Raji (cell line): Measurements from ENCODE around the gene KIF26B.

Experiments
- POLR2A ChIP-seq: IDR thresholded peaks from 2 replicates; pipeline ENCODE4 v1.6.1; 2011; ENCODE audit warnings: low read depth, low read length, control low read depth; ENCODE audit not compliant: insufficient read depth

KIF26B gene

GRCh38 chr1:245177071-245177900 lies 22.5 kb downstream of the KIF26B start:
- no peak for TF ChIP-seq POLR2A

GRCh38 chr1:245179706-245180105 lies 24.9 kb downstream of the KIF26B start:
- TF ChIP-seq POLR2A, result no peak

- TF ChIP-seq POLR2A, result no peak
Observed at GRCh38 chr1:245180496-245181157, 25.8 kb downstream of the KIF26B start.

- no peak for TF ChIP-seq POLR2A
Observed at GRCh38 chr1:245181158-245181517, 26.4 kb downstream of the KIF26B start.

GRCh38 chr1:245182028-245182427 lies 27.2 kb downstream of the KIF26B start:
- no peak for TF ChIP-seq POLR2A

GRCh38 chr1:245183429-245183828 lies 28.6 kb downstream of the KIF26B start:
- no peak for TF ChIP-seq POLR2A

GRCh38 chr1:245184779-245185178 lies 30.0 kb downstream of the KIF26B start:
- TF ChIP-seq POLR2A, result no peak

- TF ChIP-seq POLR2A, result no peak
Observed at GRCh38 chr1:245188403-245188802, 33.6 kb downstream of the KIF26B start.

- TF ChIP-seq POLR2A, result no peak
Observed at GRCh38 chr1:245195398-245195797, 40.6 kb downstream of the KIF26B start.

- no peak for TF ChIP-seq POLR2A
Observed at GRCh38 chr1:245197121-245197520, 42.3 kb downstream of the KIF26B start.

GRCh38 chr1:245197911-245198379 lies 43.2 kb downstream of the KIF26B start:
- TF ChIP-seq POLR2A, result no peak

- no peak for TF ChIP-seq POLR2A
Observed at GRCh38 chr1:245198748-245199516, 44.1 kb downstream of the KIF26B start.

- TF ChIP-seq POLR2A, result no peak
Observed at GRCh38 chr1:245200146-245200545, 45.4 kb downstream of the KIF26B start.

GRCh38 chr1:245201201-245201600 lies 46.4 kb downstream of the KIF26B start:
- no peak for TF ChIP-seq POLR2A

- no peak for TF ChIP-seq POLR2A
Observed at GRCh38 chr1:245201827-245202226, 47.0 kb downstream of the KIF26B start.

GRCh38 chr1:245205396-245205795 lies 50.6 kb downstream of the KIF26B start:
- no peak for TF ChIP-seq POLR2A
